Measurements from ENCODE around the gene REXO4. TPM values are rescaled to one million over a fixed set of nuclear protein-coding genes. Genes with fewer than 3 reads are reported as not detected.

REXO4 gene
- total RNA-seq, 1 donor from 2014 or later: 30.3 TPM

GRCh38 chr9:133400292-133400691 lies 17.5 kb downstream of the REXO4 start:
- Mint-ChIP-seq H3K9me3 (ENCODE audit: low read depth) (no peaks in the 10 kb centered on the region), H3K27ac (no peak overlapping the region), H3K4me3 (ENCODE audit: low read depth) (no peak overlapping the region), H3K36me3 (ENCODE audit: insufficient read depth) (peaks cover 3% of the 10 kb centered on the region), H3K4me1 (ENCODE audit: low read depth) (no peaks in the 10 kb centered on the region), H3K27me3 (peaks cover 9% of the 10 kb centered on the region)
- DNase-seq (ENCODE audit: low spot score, unreplicated experiment): no peak
- TF ChIP-seq CTCF (IDR thresholded peaks at IDR 0.05; ENCODE audit: unreplicated experiment): no peak

DNA sequence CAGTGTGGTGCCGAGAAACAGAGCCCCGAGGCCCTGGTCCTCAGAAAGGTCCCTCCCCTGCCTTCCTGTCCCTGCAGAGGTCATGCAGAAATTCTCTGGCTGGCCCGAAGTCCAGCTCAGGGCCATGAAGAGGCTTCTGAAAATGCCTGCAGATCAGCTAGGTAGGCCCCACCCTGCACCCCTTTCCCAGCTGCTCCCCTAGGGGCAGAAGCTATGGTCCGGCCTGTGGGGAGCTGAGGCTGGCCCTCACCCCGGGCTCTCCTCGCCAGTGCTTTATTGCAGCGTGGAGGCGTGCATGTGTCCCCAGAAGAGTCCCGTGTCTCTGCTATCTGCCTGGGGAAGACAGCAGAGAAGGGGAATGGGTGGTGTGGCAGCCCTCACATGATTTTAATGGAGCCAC lies 19.9 kb downstream of the REXO4 start:
- Mint-ChIP-seq H3K4me1 (ENCODE audit: low read depth) (no peaks in the 10 kb centered on the region), H3K27me3 (peaks cover 9% of the 10 kb centered on the region), H3K9me3 (ENCODE audit: low read depth) (no peaks in the 10 kb centered on the region), H3K4me3 (ENCODE audit: low read depth) (no peak overlapping the region), H3K36me3 (ENCODE audit: insufficient read depth) (no peaks in the 10 kb centered on the region), H3K27ac (no peak overlapping the region)
- DNase-seq (ENCODE audit: low spot score, unreplicated experiment): no peak
- no peak for TF ChIP-seq CTCF (IDR thresholded peaks at IDR 0.05; ENCODE audit: unreplicated experiment)

DNA sequence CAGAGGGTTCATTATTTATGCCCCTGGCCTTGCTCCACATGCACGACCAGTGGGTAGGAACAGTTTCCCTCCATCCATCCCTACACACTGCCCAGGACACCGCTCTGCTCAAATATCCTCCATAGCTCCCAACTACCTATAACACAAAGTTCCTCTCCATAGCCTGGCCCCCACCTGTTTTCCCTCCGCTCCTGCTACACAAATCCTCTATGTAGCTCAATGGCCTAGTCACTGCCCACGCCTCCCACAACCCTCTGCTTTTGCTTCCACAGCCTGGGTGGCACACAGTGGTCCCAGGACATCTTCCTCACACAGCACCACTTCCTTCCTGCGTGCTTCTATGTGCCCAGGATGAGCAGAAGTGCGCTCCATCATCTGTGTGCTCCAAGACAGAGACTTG lies 20.4 kb downstream of the REXO4 start:
- Mint-ChIP-seq H3K4me1 (ENCODE audit: low read depth) (no peaks in the 10 kb centered on the region), H3K36me3 (ENCODE audit: insufficient read depth) (no peaks in the 10 kb centered on the region), H3K27me3 (peaks cover 9% of the 10 kb centered on the region), H3K27ac (peak overlapping the region; percentile 47), H3K9me3 (ENCODE audit: low read depth) (no peaks in the 10 kb centered on the region), H3K4me3 (ENCODE audit: low read depth) (no peak overlapping the region)
- DNase-seq (ENCODE audit: low spot score, unreplicated experiment): no peak
- TF ChIP-seq CTCF (IDR thresholded peaks at IDR 0.05; ENCODE audit: unreplicated experiment): no peak

- peak; percentile 46 for TF ChIP-seq CTCF (IDR thresholded peaks at IDR 0.05; ENCODE audit: unreplicated experiment)
- Mint-ChIP-seq H3K4me3 (ENCODE audit: low read depth) (no peak overlapping the region), H3K9me3 (ENCODE audit: low read depth) (no peaks in the 10 kb centered on the region), H3K27me3 (peaks cover 9% of the 10 kb centered on the region), H3K4me1 (ENCODE audit: low read depth) (no peaks in the 10 kb centered on the region), H3K36me3 (ENCODE audit: insufficient read depth) (no peaks in the 10 kb centered on the region), H3K27ac (no peak overlapping the region)
- no peak for DNase-seq (ENCODE audit: low spot score, unreplicated experiment)
Observed at GRCh38 chr9:133396952-133397351, 20.9 kb downstream of the REXO4 start.

DNA sequence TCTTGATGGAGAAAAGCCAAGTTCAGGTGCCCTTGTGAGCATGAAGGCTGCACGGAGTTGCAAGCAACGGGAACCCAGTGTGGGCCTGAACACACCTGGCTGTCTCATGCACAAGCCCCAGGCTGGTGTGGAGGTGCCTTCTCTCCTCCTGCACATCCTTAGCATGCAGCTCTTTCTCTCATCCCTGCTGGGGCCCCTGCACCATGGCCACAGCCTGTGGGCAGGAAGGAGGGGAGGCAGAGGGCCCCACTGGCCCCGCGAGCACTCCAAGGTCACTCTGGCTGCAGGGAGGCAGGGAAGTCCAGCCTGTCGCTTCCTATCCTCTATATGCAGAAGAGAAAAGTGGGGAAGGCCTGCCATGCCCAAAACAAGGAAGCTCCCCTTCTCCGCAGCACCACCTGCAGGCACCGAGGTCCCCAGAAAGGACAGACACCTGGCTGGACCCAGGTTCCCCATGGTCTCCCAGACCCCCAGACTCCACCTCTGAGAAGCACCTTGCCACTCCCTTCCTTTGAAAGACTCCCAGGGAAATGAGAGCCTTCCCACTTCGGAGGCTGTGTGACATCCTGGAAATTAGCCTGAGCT lies 23.0 kb downstream of the REXO4 start:
- no peak for DNase-seq (ENCODE audit: low spot score, unreplicated experiment)
- H3K9me3 Mint-ChIP-seq (ENCODE audit: low read depth): no peaks in the 10 kb centered on the region
- no peak overlapping the region for H3K27ac Mint-ChIP-seq
- H3K36me3 Mint-ChIP-seq (ENCODE audit: insufficient read depth): no peaks in the 10 kb centered on the region
- H3K4me1 Mint-ChIP-seq (ENCODE audit: low read depth): peaks cover 3% of the 10 kb centered on the region
- H3K27me3 Mint-ChIP-seq: peaks cover 9% of the 10 kb centered on the region
- TF ChIP-seq CTCF (IDR thresholded peaks at IDR 0.05; ENCODE audit: unreplicated experiment): no peak
- H3K4me3 Mint-ChIP-seq (ENCODE audit: low read depth): no peak overlapping the region
